Activated T-cell treated with anti-CD3 and anti-CD28 coated beads, Interleukin-2, amount 50 U/mL, for 4 hours (primary cell): ENCODE results near the gene ALOX5. TPM values are rescaled to one million over a fixed set of nuclear protein-coding genes. Genes with fewer than 3 reads are reported as not detected.
"Not testable (repeated sequence)": the region's sequence is repeated elsewhere in the genome, so short reads cannot be mapped to it uniquely, and the experiment has no call there.

Experiments
- ATAC-seq, 2 donors: fragments of 200-7000 bp; cut with Tn5 transposase; one replicate each; pipeline ENCODE4 v1.10.0; 2021
- DNase-seq: peaks from one replicate; pipeline ENCODE4 v3.0.0-alpha.2; 2020
- H3K27me3 Mint-ChIP-seq: one replicate; pipeline ENCODE4 v1.8.0; 2021; ENCODE audit warnings: low read depth, mixed read lengths
- H3K36me3 Mint-ChIP-seq: one replicate; pipeline ENCODE4 v1.8.0; 2022; ENCODE audit warnings: mixed read lengths; ENCODE audit not compliant: insufficient read depth
- H3K4me1 Mint-ChIP-seq: one replicate; pipeline ENCODE4 v1.8.0; 2021; ENCODE audit warnings: low read depth, mixed read lengths
- H3K4me3 Mint-ChIP-seq: one replicate; pipeline ENCODE4 v1.8.0; 2021; ENCODE audit warnings: mild to moderate bottlenecking, moderate library complexity, mixed read lengths
- H3K9me3 Mint-ChIP-seq: one replicate; pipeline ENCODE4 v1.8.0; 2021; ENCODE audit warnings: mixed read lengths
- total RNA-seq, 3 donors: library from RNA; stranded (reverse); gene quantifications; one replicate each; pipeline ENCODE4 v1.2.1, GENCODE V29; 2021

ALOX5 gene
- total RNA-seq, 3 donors from 2014 or later = 0.46 to 1.1 (median 0.69) TPM

- DNase-seq (no peak), ATAC-seq (no peak)
- H3K4me3 Mint-ChIP-seq = no peak overlapping the region
- H3K4me1 Mint-ChIP-seq = peaks cover 4% of the 10 kb centered on the region
- no peaks in the 10 kb centered on the region for H3K36me3 Mint-ChIP-seq
- no peaks in the 10 kb centered on the region for H3K9me3 Mint-ChIP-seq
- peaks cover 7% of the 10 kb centered on the region for H3K27me3 Mint-ChIP-seq
These were observed 33.5 kb downstream of the ALOX5 start for GRCh38 chr10:45407542-45407941.

- H3K27me3 Mint-ChIP-seq = peaks cover 6% of the 10 kb centered on the region
These were observed 34.7 kb downstream of the ALOX5 start for GRCh38 chr10:45408421-45409319.

GRCh38 chr10:45409347-45409746, 35.3 kb downstream of the ALOX5 start:
- H3K36me3 Mint-ChIP-seq, H3K4me3 Mint-ChIP-seq: not testable (repeated sequence)

More at GRCh38 chr10:45408421-45409319, 34.7 kb downstream of the ALOX5 start:
- ATAC-seq (no peak), DNase-seq (no peak)
- H3K4me1 Mint-ChIP-seq = peaks cover 4% of the 10 kb centered on the region
- no peaks in the 10 kb centered on the region for H3K9me3 Mint-ChIP-seq
- H3K36me3 Mint-ChIP-seq = peaks cover 2% of the 10 kb centered on the region
- no peak overlapping the region for H3K4me3 Mint-ChIP-seq

GRCh38 chr10:45409782-45410181, 35.8 kb downstream of the ALOX5 start:
- peaks cover 2% of the 10 kb centered on the region for H3K36me3 Mint-ChIP-seq
- DNase-seq (no peak), ATAC-seq (no peak)
- no peaks in the 10 kb centered on the region for H3K4me1 Mint-ChIP-seq
- H3K27me3 Mint-ChIP-seq = peaks cover 2% of the 10 kb centered on the region
- no peak overlapping the region for H3K4me3 Mint-ChIP-seq
- H3K9me3 Mint-ChIP-seq = no peaks in the 10 kb centered on the region

More at GRCh38 chr10:45409347-45409746, 35.3 kb downstream of the ALOX5 start:
- not testable (repeated sequence) for DNase-seq, ATAC-seq, H3K9me3 Mint-ChIP-seq, H3K27me3 Mint-ChIP-seq, H3K4me1 Mint-ChIP-seq

GRCh38 chr10:45410489-45410806, 36.4 kb downstream of the ALOX5 start:
- Mint-ChIP-seq H3K27me3 (peaks cover 2% of the 10 kb centered on the region), H3K4me3 (no peak overlapping the region)

GRCh38 chr10:45410807-45411606, 37.0 kb downstream of the ALOX5 start:
- no peak for ATAC-seq
- Mint-ChIP-seq H3K4me1 (no peaks in the 10 kb centered on the region), H3K4me3 (no peak overlapping the region), H3K27me3 (peaks cover 2% of the 10 kb centered on the region), H3K36me3 (peaks cover 2% of the 10 kb centered on the region), H3K9me3 (no peaks in the 10 kb centered on the region)
- no peak for DNase-seq

More at GRCh38 chr10:45410489-45410806, 36.4 kb downstream of the ALOX5 start:
- ATAC-seq (no peak), DNase-seq (no peak)
- no peaks in the 10 kb centered on the region for H3K4me1 Mint-ChIP-seq
- H3K36me3 Mint-ChIP-seq = peaks cover 2% of the 10 kb centered on the region
- no peaks in the 10 kb centered on the region for H3K9me3 Mint-ChIP-seq

GRCh38 chr10:45411607-45411940, 37.6 kb downstream of the ALOX5 start:
- no peak for DNase-seq
- peaks cover 2% of the 10 kb centered on the region for H3K36me3 Mint-ChIP-seq
- no peaks in the 10 kb centered on the region for H3K9me3 Mint-ChIP-seq
- no peak overlapping the region for H3K4me3 Mint-ChIP-seq
- H3K4me1 Mint-ChIP-seq = no peaks in the 10 kb centered on the region
- peaks cover 2% of the 10 kb centered on the region for H3K27me3 Mint-ChIP-seq
- ATAC-seq = no peak

GRCh38 chr10:45415062-45415461, 41.0 kb downstream of the ALOX5 start:
- ATAC-seq, H3K9me3 Mint-ChIP-seq, H3K36me3 Mint-ChIP-seq, H3K4me3 Mint-ChIP-seq, DNase-seq, H3K27me3 Mint-ChIP-seq: not testable (repeated sequence)
- peaks cover 24% of the 10 kb centered on the region for H3K4me1 Mint-ChIP-seq

- H3K36me3 Mint-ChIP-seq = peaks cover 2% of the 10 kb centered on the region
- peaks cover 39% of the 10 kb centered on the region for H3K4me1 Mint-ChIP-seq
- no peaks in the 10 kb centered on the region for H3K27me3 Mint-ChIP-seq
These were observed 42.6 kb downstream of the ALOX5 start for GRCh38 chr10:45416603-45417002.

GRCh38 chr10:45417746-45418145, 43.7 kb downstream of the ALOX5 start:
- no peak for DNase-seq
- Mint-ChIP-seq H3K4me3 (peak overlapping the region; percentile 51), H3K27me3 (no peaks in the 10 kb centered on the region), H3K9me3 (no peaks in the 10 kb centered on the region), H3K36me3 (peaks cover 2% of the 10 kb centered on the region), H3K4me1 (peaks cover 51% of the 10 kb centered on the region)
- no peak for ATAC-seq

More at GRCh38 chr10:45416603-45417002, 42.6 kb downstream of the ALOX5 start:
- Mint-ChIP-seq H3K4me3 (no peak overlapping the region), H3K9me3 (no peaks in the 10 kb centered on the region)
- DNase-seq (no peak), ATAC-seq (no peak)

- Mint-ChIP-seq H3K9me3 (no peaks in the 10 kb centered on the region), H3K36me3 (no peaks in the 10 kb centered on the region), H3K4me3 (peak overlapping the region; percentile 88), H3K27me3 (no peaks in the 10 kb centered on the region), H3K4me1 (peaks cover 53% of the 10 kb centered on the region)
- no peak for ATAC-seq
- DNase-seq = no peak
These were observed 44.4 kb downstream of the ALOX5 start for GRCh38 chr10:45418417-45418848.

- no peaks in the 10 kb centered on the region for H3K9me3 Mint-ChIP-seq
- no peaks in the 10 kb centered on the region for H3K36me3 Mint-ChIP-seq
- H3K4me1 Mint-ChIP-seq = peaks cover 55% of the 10 kb centered on the region
- peak; percentile 45 for DNase-seq
- peak; percentile 69 to 71 for ATAC-seq
- peak overlapping the region; percentile 88 for H3K4me3 Mint-ChIP-seq
- H3K27me3 Mint-ChIP-seq = no peaks in the 10 kb centered on the region
These were observed 45.0 kb downstream of the ALOX5 start for GRCh38 chr10:45418849-45419675.

GRCh38 chr10:45419676-45420025, 45.6 kb downstream of the ALOX5 start:
- Mint-ChIP-seq H3K27me3 (no peaks in the 10 kb centered on the region), H3K4me1 (peaks cover 58% of the 10 kb centered on the region), H3K9me3 (no peaks in the 10 kb centered on the region), H3K4me3 (peak overlapping the region; percentile 88), H3K36me3 (no peaks in the 10 kb centered on the region)
- no peak for DNase-seq
- no peak for ATAC-seq
